ENCODE results near the gene PINLYP. TPM values are rescaled to one million over a fixed set of nuclear protein-coding genes. Genes with fewer than 3 reads are reported as not detected.
A peak's percentile ranks its signal among the peaks of the same experiment; 100 is the strongest.
"Not testable (repeated sequence)": the region's sequence is repeated elsewhere in the genome, so short reads cannot be mapped to it uniquely, and the experiment has no call there.

PINLYP gene
- total RNA-seq, 1 donor = 0.72 TPM

DNA sequence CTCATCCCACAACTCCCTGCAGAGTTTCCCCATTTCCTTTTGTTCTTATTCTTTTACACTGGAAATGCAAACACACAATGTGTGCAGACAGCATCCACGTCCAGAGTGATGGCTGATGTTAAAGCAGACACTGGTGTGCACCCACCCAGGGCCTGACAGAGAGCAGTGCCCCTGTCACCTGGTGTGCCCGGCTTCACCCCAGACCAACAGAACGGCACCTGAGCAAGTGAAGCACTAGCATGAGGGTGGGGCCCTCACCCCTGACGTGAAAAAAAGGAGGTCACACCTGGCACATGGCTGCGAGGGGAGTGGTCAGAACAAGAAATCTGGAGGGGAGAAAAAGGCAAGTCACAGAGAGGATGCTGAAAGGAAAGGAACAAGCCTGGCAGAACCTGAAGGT, 30.3 kb upstream of the PINLYP start:
- no peak overlapping the region for H3K4me2 ChIP-seq (ENCODE audit: insufficient read depth, low read length)
- no peaks in the 10 kb centered on the region for H3K4me1 ChIP-seq (ENCODE audit: insufficient read depth, low read length)
- no peaks in the 10 kb centered on the region for H4K20me1 ChIP-seq (ENCODE audit: insufficient read depth, low read length)
- H3K4me3 ChIP-seq (ENCODE audit: insufficient read depth, low read length) = no peak overlapping the region
- H3K79me2 ChIP-seq (ENCODE audit: insufficient read depth, low read length) = no peaks in the 10 kb centered on the region
- H3K27me3 ChIP-seq (ENCODE audit: insufficient read depth, low read length) = no peaks in the 10 kb centered on the region
- peak; percentile 25 for DNase-seq (ENCODE audit: insufficient read length, low spot score, missing footprints)
- H3K27ac ChIP-seq (ENCODE audit: low read depth, low read length) = no peak overlapping the region
- TF ChIP-seq CTCF (IDR thresholded peaks at IDR 0.05; ENCODE audit: extremely low read depth, low read depth, low read length) = no peak
- peaks cover 42% of the 10 kb centered on the region for H3K36me3 ChIP-seq (ENCODE audit: insufficient read depth, low read length)
- no peaks in the 10 kb centered on the region for H3K9me3 ChIP-seq (ENCODE audit: low read depth, low read length)
- no peak overlapping the region for H2AFZ ChIP-seq (ENCODE audit: low read length)

- peak; percentile 67 for DNase-seq (ENCODE audit: insufficient read length, low spot score, missing footprints)
- Histone ChIP-seq H3K36me3 (ENCODE audit: insufficient read depth, low read length) (peaks cover 45% of the 10 kb centered on the region), H3K4me3 (ENCODE audit: insufficient read depth, low read length) (no peak overlapping the region), H2AFZ (ENCODE audit: low read length) (no peak overlapping the region), H3K4me2 (ENCODE audit: insufficient read depth, low read length) (no peak overlapping the region), H3K27me3 (ENCODE audit: insufficient read depth, low read length) (no peaks in the 10 kb centered on the region), H4K20me1 (ENCODE audit: insufficient read depth, low read length) (no peaks in the 10 kb centered on the region), H3K4me1 (ENCODE audit: insufficient read depth, low read length) (no peaks in the 10 kb centered on the region), H3K27ac (ENCODE audit: low read depth, low read length) (no peak overlapping the region), H3K79me2 (ENCODE audit: insufficient read depth, low read length) (no peaks in the 10 kb centered on the region), H3K9me3 (ENCODE audit: low read depth, low read length) (no peaks in the 10 kb centered on the region)
- no peak for TF ChIP-seq CTCF (IDR thresholded peaks at IDR 0.05; ENCODE audit: extremely low read depth, low read depth, low read length)
Measured at GRCh38 chr19:43545981-43546380, 29.6 kb upstream of the PINLYP start.

DNA sequence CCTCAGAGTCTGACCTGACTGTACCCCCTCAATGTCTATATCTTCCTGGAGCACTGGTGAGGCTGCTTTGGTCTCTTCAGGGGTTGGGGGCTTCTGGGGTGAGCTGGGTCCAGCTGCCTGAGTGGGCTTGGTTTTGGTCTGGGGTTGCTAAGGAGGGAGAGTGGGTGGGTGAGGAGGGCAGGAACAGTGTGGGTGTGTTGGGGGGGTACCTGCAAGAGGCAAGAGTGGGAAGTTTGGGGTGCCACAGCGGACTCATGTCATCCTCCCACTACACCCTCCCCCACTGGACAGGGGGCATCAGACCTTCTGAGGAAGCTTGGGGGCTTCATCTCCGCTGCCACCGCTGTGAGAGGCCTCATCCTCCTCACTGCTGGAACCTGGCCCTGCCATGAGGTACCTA, 29.0 kb upstream of the PINLYP start:
- Histone ChIP-seq H3K36me3 (ENCODE audit: insufficient read depth, low read length) (peaks cover 51% of the 10 kb centered on the region), H3K79me2 (ENCODE audit: insufficient read depth, low read length) (no peaks in the 10 kb centered on the region), H3K4me1 (ENCODE audit: insufficient read depth, low read length) (no peaks in the 10 kb centered on the region), H3K4me3 (ENCODE audit: insufficient read depth, low read length) (no peak overlapping the region), H3K27me3 (ENCODE audit: insufficient read depth, low read length) (no peaks in the 10 kb centered on the region), H4K20me1 (ENCODE audit: insufficient read depth, low read length) (no peaks in the 10 kb centered on the region), H3K27ac (ENCODE audit: low read depth, low read length) (no peak overlapping the region), H3K4me2 (ENCODE audit: insufficient read depth, low read length) (no peak overlapping the region), H3K9me3 (ENCODE audit: low read depth, low read length) (no peaks in the 10 kb centered on the region), H2AFZ (ENCODE audit: low read length) (no peak overlapping the region)
- DNase-seq (ENCODE audit: insufficient read length, low spot score, missing footprints) = peak; percentile 14
- TF ChIP-seq CTCF (IDR thresholded peaks at IDR 0.05; ENCODE audit: extremely low read depth, low read depth, low read length) = no peak

DNA sequence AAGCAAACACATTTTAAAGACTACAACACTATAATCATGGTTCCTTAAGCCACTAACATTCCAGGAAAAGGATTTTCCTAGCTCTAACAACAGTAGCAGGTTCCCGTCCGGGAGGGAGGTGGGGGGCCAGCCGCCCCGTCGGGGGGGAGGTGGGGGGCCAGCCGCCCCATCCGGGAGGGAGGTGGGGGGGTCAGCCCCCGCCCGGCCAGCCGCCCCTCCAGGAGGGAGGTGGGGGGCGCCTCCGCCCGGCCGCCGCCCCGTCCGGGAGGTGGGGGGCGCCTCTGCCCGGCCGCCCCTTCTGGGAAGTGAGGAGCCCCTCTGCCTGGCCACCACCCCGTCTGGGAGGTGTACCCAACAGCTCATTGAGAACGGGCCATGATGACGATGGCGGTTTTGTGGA, 27.7 kb upstream of the PINLYP start:
- H2AFZ ChIP-seq (ENCODE audit: low read length); DNase-seq (ENCODE audit: insufficient read length, low spot score, missing footprints); H3K9me3 ChIP-seq (ENCODE audit: low read depth, low read length); H3K4me3 ChIP-seq (ENCODE audit: insufficient read depth, low read length); H3K4me2 ChIP-seq (ENCODE audit: insufficient read depth, low read length); H3K27ac ChIP-seq (ENCODE audit: low read depth, low read length); H3K4me1 ChIP-seq (ENCODE audit: insufficient read depth, low read length); H4K20me1 ChIP-seq (ENCODE audit: insufficient read depth, low read length); H3K27me3 ChIP-seq (ENCODE audit: insufficient read depth, low read length); H3K79me2 ChIP-seq (ENCODE audit: insufficient read depth, low read length): not testable (repeated sequence)
- H3K36me3 ChIP-seq (ENCODE audit: insufficient read depth, low read length) = peaks cover 47% of the 10 kb centered on the region

All from osteoblast (primary cell).